GM12801 (cell line): ENCODE data around the gene ATXN7L1.

ENCODE experiments used
- CTCF ChIP-seq: IDR thresholded peaks from one replicate; pipeline ENCODE4 v1.5.1; 2011; ENCODE audit warnings: control low read depth; ENCODE audit not compliant: insufficient read length; ENCODE audit errors: extremely low read depth

The ATXN7L1 gene

DNA sequence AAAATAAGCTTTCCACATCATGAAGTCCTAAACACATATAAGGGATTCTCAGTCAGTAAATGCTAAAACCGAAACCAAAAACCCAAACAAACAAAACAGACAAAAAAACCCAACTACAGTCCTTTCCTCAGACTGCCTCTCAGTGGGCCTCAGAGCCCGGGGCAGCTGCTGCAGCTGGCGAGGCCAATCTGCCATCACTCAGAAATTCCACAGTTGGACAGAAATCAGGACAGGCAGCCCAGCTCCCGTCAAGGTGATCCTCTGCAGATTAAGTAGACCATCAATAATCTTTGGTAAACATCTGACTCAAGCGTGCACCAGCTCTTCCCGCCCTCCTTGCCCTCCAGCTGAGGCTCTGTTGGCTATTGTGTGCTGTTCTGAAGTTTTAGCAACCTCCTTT is 142.2 kb downstream of the ATXN7L1 start:
- TF ChIP-seq CTCF, result no peak

GRCh38 chr7:105731042-105731441 is 145.4 kb downstream of the ATXN7L1 start:
- no peak for TF ChIP-seq CTCF

GRCh38 chr7:105728028-105728427 is 148.4 kb downstream of the ATXN7L1 start:
- TF ChIP-seq CTCF, result no peak

GRCh38 chr7:105724688-105725087 is 151.7 kb downstream of the ATXN7L1 start:
- TF ChIP-seq CTCF, result no peak

GRCh38 chr7:105723572-105723971 is 152.8 kb downstream of the ATXN7L1 start:
- TF ChIP-seq CTCF, result no peak

GRCh38 chr7:105721571-105722104 is 154.8 kb downstream of the ATXN7L1 start:
- no peak for TF ChIP-seq CTCF

GRCh38 chr7:105719919-105720318 is 156.5 kb downstream of the ATXN7L1 start:
- TF ChIP-seq CTCF, result no peak

GRCh38 chr7:105719395-105719794 is 157.0 kb downstream of the ATXN7L1 start:
- no peak for TF ChIP-seq CTCF
